Raji (cell line): ENCODE measurements around the gene ZBTB44.
A peak's percentile ranks its signal among the peaks of the same experiment; 100 is the strongest.

ENCODE experiments used
- POLR2A ChIP-seq: IDR thresholded peaks from 2 replicates; pipeline ENCODE4 v1.6.1; 2011; ENCODE audit warnings: low read depth, low read length, control low read depth; ENCODE audit not compliant: insufficient read depth

Gene ZBTB44

GRCh38 chr11:130314750-130315285 is at the start of gene ZBTB44:
ZBTB44 (minus strand) TSS chr11:130314917; CDS start chr11:130261873, 53,044 bp downstream.
- TF ChIP-seq POLR2A = peak; percentile 92

GRCh38 chr11:130359419-130359818 is 44.7 kb upstream of the ZBTB44 start:
- TF ChIP-seq POLR2A = no peak

- TF ChIP-seq POLR2A = no peak
Observed at GRCh38 chr11:130358398-130358797, 43.7 kb upstream of the ZBTB44 start.

GRCh38 chr11:130347261-130347660 is 32.5 kb upstream of the ZBTB44 start:
- no peak for TF ChIP-seq POLR2A

GRCh38 chr11:130344841-130345240 is 30.1 kb upstream of the ZBTB44 start:
- TF ChIP-seq POLR2A = no peak

- TF ChIP-seq POLR2A = no peak
Observed at GRCh38 chr11:130340671-130341319, 26.1 kb upstream of the ZBTB44 start.

- TF ChIP-seq POLR2A = no peak
Observed at GRCh38 chr11:130338667-130339066, 23.9 kb upstream of the ZBTB44 start.

GRCh38 chr11:130337281-130338089 is 22.8 kb upstream of the ZBTB44 start:
- no peak for TF ChIP-seq POLR2A

- TF ChIP-seq POLR2A = no peak
Observed at GRCh38 chr11:130330101-130330684, 15.5 kb upstream of the ZBTB44 start.

- TF ChIP-seq POLR2A = no peak
Observed at GRCh38 chr11:130328420-130328819, 13.7 kb upstream of the ZBTB44 start.

GRCh38 chr11:130327716-130328115 is 13.0 kb upstream of the ZBTB44 start:
- TF ChIP-seq POLR2A = no peak

- TF ChIP-seq POLR2A = no peak
Observed at GRCh38 chr11:130325691-130326090, 11.0 kb upstream of the ZBTB44 start.

- TF ChIP-seq POLR2A = no peak
Observed at GRCh38 chr11:130323452-130324450, 9.0 kb upstream of the ZBTB44 start.

GRCh38 chr11:130322126-130322525 is 7.4 kb upstream of the ZBTB44 start:
- no peak for TF ChIP-seq POLR2A

- no peak for TF ChIP-seq POLR2A
Observed at GRCh38 chr11:130318031-130318673, 3.4 kb upstream of the ZBTB44 start.
